Gastroesophageal sphincter (tissue), 3 donors: ENCODE measurements around the gene VPS35L.

ENCODE experiments used
- CTCF ChIP-seq, 4 experiments: fragments of 200-600 bp in 2 of 4; fragments of 450-650 bp in 2 of 4; sonication (generic) in 1 of 4; IDR thresholded peaks; one replicate each; pipeline ENCODE4 v1.5.1; 2017 to 2019; ENCODE audit warnings: antibody characterized with exemption in 4 of 4, mild to moderate bottlenecking in 2 of 4, moderate library complexity in 2 of 4
- EP300 ChIP-seq: sonication (generic); formaldehyde crosslinking; IDR thresholded peaks from one replicate; pipeline ENCODE4 v1.6.1; 2017; ENCODE audit warnings: antibody characterized with exemption, mild to moderate bottlenecking
- POLR2A ChIP-seq, 2 donors: fragments of 450-650 bp; IDR thresholded peaks; one replicate each; pipeline ENCODE4 v1.6.1; 2017; ENCODE audit warnings: antibody characterized with exemption in 2 of 2, mild to moderate bottlenecking in 2 of 2, moderate library complexity in 1 of 2

GRCh38 chr16:19582050-19582831 is 26.7 kb downstream of the VPS35L start:
- TF ChIP-seq CTCF (IDR thresholded peaks at IDR 0.05) (no peak), EP300 (no peak), POLR2A (IDR thresholded peaks at IDR 0.05) (no peak)
